HG03039 (cell line): Measurements from ENCODE around the gene SIGLEC10.
"Not testable (repeated sequence)": the region's sequence is repeated elsewhere in the genome, so short reads cannot be mapped to it uniquely, and the experiment has no call there.

Experiments used
- ATAC-seq: cut with Tn5 transposase; IDR thresholded peaks from one replicate; pipeline ENCODE4 v1.9.1; 2021; ENCODE audit warnings: mild to moderate bottlenecking, moderate library complexity; ENCODE audit not compliant: unreplicated experiment

The SIGLEC10 gene, protein sequence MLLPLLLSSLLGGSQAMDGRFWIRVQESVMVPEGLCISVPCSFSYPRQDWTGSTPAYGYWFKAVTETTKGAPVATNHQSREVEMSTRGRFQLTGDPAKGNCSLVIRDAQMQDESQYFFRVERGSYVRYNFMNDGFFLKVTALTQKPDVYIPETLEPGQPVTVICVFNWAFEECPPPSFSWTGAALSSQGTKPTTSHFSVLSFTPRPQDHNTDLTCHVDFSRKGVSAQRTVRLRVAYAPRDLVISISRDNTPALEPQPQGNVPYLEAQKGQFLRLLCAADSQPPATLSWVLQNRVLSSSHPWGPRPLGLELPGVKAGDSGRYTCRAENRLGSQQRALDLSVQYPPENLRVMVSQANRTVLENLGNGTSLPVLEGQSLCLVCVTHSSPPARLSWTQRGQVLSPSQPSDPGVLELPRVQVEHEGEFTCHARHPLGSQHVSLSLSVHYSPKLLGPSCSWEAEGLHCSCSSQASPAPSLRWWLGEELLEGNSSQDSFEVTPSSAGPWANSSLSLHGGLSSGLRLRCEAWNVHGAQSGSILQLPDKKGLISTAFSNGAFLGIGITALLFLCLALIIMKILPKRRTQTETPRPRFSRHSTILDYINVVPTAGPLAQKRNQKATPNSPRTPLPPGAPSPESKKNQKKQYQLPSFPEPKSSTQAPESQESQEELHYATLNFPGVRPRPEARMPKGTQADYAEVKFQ

DNA sequence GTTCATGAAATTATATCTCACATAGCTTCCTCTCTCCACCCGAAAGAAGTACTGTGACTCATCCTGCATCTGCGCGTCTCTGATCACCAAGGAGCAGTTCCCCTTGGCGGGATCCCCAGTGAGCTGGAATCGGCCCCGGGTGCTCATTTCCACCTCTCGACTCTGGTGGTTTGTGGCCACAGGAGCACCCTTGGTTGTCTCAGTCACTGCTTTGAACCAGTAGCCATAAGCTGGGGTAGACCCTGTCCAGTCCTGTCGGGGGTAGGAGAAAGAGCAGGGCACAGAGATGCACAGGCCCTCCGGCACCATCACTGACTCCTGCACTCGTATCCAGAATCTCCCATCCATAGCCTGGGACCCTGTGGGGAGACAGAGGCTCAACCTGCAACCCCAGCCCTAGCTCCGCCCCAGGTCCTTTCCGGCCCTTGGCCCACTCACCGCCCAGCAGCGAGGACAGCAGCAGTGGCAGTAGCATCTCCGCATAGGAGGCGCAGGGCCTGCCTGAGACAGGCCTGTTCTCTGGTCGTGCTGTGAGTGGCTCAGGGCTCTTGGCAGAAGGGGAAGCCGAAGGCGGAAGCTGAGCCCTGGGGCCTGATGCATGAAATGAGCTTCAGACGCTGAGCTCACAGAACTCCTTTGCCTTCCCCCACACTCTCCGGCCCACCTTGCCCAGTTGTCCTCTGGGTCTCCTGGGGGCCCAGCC lies at the start of gene SIGLEC10:
Gene SIGLEC10 (minus strand): TSS at position 536 of the 703 bp plus-strand sequence. CDS start 61 bp downstream, at position 475.
- peak; percentile 39 for ATAC-seq

DNA sequence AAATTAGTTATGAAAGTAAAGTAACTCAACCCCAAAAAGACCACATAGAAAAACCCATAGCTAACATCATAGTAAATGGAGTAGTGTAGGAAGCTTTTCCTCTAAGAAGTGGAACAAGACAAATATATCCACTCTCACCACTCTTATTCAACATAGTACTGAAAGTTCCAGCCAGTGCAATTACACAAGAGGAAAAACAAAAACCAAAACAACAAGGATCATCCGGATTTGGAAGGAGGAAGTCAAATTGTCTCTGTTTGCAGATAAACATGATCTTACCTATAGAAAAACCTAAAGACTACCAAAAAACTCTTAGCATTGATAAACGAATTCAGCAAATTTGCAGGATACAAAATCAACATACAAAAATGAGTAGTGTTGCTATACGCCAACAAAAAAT lies 49.3 kb upstream of the SIGLEC10 start:
- ATAC-seq, result no peak

DNA sequence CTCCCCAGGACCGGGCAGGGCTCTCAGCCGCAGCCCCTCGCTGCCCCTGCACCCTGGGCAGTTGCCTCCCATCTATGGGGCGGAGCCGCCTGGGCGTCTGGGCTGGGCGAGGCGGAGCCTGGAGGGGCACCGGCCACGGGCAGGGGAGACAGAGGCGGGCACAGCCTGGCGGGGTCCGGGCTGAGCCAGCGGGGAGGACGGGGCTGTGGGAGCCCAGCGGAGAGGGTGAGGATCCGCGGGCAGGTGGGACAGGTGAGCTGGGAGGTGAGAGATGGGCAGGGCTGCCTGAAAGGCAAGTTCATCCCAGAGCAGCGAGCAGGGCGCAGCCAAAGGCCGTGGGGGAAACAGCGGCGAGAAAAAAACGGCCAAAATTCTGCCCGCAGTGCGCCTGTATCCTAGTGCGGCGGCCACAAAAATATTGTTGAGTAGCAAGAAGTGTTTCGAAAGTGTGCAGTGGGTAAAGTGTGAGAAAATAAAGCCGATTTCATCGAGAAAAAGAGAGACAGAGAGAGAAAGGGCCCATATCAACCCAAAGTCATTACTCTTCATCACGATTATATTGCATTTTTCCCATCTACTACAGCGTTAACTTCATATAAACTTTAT lies 46.6 kb upstream of the SIGLEC10 start:
- ATAC-seq, result not testable (repeated sequence)

DNA sequence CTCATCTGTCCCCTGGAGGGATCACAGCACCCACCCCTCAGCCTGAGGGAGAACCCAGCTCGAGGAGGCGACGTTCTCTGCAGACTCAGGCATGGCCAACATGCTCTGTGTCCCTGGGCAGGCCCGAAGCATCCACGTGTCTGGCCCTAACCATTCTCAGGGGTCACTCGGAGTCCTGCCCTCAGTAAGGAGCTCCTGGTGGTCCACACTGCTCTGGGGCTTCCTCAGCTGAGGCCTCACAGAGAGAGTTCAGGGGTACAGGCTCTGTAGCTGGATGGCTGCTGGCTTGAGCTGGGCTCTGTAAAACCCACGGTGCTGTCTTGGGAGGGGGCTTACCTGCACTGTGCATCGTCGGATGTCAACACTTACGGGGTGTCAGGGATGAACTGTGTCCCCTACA lies 45.2 kb upstream of the SIGLEC10 start:
- no peak for ATAC-seq

DNA sequence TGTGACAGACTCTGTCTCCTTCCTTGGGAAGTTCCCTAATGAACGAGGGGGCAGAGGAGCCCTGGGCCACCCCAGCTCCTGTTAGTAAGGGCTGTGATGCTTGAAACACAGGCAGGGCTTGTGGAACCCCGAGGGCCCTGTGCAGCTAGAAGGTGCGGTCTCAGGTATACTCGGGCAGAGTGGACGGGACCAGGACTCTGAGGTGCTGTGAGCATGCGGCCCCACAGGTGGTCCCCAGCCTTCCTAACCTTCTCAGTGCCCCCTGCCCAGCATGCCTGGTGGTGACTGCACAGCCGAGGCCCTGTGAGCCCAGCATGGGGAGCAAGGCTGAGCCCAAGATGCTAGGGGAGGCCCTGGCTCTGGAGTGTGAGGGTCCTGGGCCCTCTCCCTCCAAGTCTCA lies 44.8 kb upstream of the SIGLEC10 start:
- ATAC-seq, result no peak

DNA sequence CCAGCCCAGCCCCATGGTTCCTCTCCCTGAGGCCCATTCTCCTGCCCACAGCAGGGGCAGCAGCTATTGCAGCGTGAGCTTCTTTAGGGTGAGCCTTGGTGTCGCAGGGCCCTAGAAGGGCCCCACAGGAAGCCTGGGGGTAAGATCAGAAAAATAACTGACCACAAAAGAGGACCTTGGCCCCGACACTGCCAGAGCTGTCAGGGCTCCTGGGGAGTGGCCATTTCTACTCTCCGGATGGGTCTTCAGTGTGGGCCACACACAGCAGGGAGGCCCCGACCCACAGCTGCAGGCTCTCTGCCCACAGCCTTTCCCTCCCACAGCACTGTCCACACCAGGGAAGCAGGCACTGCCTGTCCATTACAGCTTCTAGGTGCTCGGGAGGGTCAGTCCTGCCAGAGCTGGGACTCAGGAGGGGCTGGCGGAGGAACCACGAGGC lies 44.3 kb upstream of the SIGLEC10 start:
- ATAC-seq, result no peak

DNA sequence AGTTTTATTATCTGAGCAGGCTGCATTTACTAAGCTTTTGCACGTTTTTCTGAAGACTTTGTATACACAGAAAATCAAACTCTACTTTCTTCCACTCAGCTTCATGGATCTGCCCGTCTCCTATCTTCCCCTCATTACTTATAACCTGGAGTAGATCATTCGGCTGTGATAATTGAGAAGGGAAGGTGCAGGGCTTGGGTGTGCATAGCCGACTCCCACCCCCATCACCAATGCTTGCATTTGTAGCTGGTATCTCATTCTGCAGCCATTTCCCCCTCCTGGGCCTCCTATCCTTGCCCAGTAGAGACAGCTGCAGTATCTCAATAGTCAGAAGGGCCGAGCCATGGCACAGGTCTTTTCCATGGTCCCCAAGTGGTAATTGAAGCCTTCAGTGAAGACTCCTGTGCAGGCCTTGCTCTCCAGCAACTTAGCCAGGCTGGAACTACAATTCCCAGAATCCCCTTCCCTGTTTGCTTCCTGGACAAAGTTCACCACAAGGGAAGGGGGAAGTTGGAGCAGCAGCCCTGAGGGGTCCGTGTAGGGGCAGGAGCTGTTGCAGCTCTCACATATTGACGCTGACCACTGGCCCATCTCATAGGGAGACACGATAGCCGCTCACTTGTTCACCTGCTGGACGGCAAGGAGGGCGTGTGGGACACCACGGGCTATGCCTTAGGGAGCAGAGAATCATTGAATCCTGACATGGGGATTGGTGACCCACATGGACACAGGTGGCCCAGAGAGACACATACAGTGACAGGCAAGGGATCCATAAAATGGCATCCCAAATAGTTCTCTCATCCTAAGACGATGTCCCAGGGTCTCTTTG lies 42.9 kb upstream of the SIGLEC10 start:
- ATAC-seq, result no peak

DNA sequence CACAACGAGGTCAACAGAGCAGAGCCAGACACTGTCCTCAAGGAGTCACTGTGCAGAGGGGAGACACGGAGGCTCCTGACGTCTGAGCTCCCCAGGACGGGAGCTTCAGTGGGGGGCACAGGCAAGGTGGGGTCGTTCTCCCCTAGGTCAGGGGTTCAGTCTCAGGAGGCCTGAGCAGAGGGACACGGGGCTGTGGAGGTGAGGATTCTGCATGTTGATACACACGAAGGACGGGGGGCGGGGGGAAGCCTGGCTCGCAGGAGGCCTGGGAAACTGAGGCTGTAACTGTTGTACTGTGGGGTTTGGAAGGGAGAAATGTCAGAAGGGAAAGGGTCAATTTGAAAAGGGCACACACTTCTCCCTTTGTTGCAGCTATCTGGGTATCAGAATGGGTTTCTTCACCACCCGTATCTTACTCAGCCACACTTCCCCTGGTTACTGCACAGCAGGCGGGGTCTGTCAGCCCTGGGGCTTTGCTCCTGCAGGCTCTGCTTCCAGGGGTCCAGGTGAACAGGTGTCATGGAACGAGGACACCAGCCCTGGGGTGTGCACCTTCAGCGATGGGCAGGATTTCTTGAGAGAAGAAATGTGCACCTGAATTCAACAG lies 41.6 kb upstream of the SIGLEC10 start:
- ATAC-seq, result no peak

DNA sequence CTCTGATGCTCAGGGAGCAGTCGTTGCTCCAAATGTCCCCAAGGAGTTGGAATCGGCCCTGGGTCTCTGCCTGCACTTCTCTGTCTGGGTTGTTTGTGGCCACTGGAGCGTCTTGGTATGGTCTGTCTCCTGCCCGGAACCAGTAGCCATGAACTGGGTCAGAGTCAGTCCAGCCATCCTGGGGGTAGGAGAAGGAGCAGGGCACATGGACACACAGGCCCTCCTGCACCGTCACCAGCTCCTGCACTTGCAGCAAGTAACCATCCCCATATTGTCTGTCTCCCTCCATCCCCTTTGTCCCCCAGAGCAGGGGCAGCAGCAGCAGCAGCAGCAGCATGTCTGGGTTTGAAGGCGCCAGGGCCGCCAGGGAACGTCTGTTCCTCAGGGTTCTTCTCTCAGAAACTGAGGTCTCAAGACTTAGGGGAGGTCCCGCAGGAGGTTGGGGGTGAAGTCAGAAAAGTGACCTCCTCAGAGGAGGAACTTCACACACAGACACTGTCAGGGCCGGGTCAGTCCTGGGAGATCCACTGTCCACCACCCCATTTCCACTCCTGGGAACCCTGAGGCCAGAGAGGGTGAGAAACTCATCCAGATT lies 40.7 kb upstream of the SIGLEC10 start, which contains the start of gene SIGLEC8:
Gene SIGLEC8 (minus strand): TSS at position 404 of the 595 bp plus-strand sequence. CDS start 67 bp downstream, at position 337.
- no peak for ATAC-seq

DNA sequence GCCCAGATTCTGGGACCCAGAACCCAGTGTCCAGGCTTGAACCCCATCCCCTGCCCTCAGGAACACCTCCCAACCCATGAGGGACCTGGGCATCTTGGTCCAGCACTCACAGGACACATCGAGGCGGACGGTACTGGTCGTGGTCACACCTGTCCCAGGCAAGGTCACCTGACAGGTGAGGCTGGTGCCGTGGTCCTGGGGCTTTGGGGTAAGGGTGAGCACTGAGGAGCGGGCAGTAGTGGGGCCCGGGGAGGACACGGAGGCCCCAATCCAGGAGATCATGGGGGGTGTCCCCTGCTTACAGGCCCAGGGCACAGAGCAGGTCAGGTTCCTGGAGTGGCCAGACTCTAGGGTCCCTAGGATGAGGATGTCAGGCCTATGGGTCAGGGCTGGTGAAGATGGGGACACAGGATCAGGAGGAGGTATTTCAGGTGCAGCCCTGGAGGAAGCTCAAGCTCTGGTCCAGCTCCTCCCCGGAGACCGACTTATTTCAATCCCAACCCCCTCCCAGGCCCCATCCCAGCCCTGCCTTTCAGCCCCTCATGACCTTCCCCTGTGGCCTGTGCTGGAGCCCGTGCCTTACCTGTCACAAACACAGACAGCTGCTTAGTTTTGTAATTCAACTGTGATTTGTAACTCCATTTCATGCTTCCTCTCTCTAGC lies 40.0 kb upstream of the SIGLEC10 start:
- no peak for ATAC-seq

DNA sequence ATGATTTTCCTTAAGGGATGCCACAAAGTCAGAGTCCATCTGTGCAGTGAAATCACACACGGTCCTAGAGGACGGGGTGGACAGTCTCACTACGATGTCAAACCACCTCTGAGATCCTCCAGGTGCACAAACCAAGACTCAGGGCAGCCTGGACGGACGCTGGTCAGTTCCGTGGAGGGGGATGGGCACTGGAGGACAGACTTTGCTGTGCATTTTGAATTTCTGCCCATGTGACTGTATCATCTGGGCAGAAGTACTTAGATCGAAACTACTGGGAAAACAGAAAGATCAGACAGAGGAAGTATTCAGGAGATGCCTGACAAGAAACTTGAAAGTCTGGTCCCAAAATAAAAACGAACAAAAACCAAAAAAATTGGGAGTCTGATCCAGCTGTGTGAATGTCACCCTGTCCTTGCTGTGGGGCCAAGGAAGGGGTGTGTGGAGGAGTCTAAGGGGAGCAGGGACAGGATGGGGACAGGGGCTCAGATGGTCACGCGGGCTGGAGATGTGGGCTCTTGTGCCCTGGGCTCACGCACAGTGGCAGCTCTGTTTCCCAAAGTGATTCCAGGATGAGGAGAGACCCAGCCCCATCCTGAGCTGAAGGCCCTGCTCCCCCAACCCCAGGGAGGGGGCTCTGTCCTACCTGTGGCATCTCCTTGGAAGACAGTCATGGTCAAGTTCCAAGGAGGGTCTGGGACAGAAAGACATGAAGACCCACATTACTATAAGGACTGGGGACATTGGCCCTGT lies 39.3 kb upstream of the SIGLEC10 start:
- no peak for ATAC-seq

DNA sequence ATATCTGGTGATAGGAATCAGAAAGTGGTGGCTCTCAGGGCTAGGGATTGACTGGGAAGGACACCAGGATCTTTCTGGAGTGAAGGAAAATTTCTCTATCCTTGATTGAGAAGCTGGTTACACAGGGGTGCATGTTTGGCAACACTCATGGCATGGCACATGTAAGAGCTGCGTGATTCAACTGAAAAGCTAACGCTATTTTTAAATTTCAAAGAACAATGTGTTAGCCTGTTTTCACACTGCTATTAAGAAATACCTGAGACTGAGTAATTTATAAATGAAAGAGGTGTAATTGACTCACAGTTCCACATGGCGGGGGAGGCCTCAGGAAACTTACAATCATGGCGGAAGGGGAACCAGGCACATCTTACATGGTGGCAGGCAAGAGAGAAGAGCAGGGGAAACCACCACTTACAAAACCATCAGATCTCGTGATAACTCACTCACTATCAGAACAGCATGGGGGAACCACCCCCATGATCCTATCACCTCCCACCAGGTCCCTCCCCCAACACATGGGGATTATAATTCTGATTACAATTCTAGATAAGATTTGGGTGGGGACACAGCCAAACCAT lies 33.4 kb upstream of the SIGLEC10 start:
- no peak for ATAC-seq

DNA sequence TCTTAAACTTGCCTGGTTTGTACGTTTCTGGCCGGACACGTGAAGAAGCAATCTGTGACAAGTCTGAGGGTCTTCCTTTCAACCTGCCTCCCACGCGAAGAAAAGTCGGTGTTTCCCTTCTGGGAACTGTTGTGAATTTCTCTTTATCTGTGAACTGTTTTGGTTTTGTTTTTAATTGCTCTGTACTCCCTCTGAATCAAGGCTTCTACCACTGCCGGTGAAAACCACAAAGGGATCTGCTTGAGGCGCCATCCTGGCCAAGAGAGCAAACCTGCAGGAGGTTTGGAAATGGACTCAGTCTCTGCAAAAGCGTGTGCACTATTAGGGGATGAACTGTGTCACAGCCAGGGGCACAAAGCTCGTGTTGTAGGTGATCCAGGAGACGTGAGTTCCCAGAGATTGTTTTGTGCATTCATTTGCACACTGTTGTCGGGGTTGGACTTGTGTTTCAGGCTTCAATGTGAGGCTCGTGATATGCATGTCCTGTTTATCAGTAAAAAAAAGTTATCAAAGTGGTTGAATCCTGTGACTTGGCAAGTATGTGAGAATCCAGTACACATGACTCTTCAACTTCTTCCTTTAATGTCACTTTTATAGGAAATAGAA lies 31.1 kb upstream of the SIGLEC10 start:
- no peak for ATAC-seq

DNA sequence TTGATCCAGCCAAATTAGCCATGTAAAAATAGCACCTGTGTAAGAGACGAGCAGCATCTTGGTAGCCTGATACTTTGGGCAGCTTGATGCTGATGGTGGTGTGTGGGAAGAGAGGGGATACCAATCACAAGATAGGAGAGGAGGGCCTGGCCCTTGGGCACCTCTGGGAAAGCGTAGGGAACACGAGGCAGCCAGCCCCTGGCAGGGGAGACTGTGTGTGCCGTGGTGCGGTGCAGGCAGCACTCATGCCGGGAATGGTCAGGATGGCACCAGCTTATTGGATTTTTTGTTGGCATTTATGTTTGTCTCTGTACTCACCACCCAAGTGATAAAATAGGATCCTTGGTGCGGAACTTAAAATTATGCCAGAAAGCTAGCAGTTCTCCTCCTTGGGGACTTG lies 30.6 kb upstream of the SIGLEC10 start:
- no peak for ATAC-seq

DNA sequence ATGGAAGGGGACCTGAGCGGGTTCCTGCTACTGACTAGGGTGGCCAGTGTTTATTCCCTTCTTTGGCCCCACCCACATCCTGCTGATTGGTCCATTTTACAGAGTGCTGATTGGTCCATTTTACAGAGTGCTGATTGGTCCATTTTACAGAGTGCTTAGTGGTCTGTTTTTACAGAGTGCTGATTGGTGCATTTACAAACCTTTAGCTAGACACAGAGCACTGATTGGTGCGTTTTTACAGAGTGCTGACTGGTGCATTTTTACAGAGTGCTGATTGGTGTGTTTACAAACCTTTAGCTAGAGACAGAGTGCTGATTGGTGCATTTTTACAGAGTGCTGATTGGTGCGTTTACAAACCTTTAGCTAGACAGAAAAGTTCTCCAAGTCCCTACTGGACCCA lies 30.1 kb upstream of the SIGLEC10 start:
- ATAC-seq, result not testable (repeated sequence)

DNA sequence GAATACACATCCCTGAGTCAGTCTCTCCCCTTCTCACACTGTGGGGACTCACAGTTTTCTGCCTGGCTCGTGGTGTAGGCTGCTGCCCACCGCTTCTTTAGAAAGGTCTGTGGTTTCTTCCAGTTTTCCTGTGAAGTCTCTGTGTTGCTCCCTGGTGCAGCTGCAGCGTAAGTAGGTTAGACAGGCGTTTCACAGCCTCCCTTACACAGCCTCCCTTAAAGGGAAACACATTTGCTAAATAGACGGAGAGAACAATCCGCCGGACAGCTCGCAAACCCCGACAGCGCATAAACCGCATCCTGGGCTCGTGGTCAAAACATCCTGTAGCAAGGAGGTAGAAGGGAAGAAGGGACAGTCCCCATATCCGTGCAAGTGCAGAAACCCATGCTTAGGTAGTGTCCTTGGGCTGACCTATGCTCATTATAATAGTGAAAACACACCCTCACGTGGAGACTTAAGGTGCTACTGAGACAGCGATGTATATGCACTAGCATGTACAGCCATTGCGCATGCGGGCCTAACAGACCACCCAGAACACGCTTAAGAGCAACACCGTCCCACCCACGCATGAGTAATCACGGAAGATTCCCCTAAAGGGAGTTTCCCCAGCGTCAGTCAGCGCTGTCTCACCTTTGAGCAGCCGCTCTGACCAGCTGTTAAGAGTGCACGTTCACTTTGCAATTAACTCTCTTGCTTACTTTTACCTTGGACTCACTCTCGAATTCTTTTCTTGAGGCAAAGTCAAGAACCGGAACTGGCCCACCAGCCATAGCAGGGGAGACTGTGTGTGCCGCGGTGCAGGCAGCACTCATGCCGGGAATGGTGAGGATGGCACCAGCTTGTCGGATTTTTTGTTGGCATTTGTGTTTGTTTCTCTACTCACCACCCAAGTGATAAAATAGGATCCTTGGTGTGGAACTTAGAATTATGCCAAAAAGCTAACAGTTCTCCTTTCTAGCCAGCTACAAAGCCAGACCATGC lies 24.3 kb upstream of the SIGLEC10 start:
- peak; percentile 75 for ATAC-seq
